ENCODE measurements around the gene ALOXE3.

GRCh38 chr17:8076502-8077266, 41.6 kb downstream of the ALOXE3 start:
- TF ChIP-seq CTCF (IDR thresholded peaks at IDR 0.05; ENCODE audit: low read length) (no peak), EZH2 (optimal IDR thresholded peaks at IDR 0.05; ENCODE audit: low read depth, low read length) (no peak), EZH2phosphoT487 (IDR thresholded peaks at IDR 0.05; ENCODE audit: low read length) (no peak)
